HPDE6-E6E7 (cell line): Measurements from ENCODE around the gene TTC22.
"Not testable (repeated sequence)": the region's sequence is repeated elsewhere in the genome, so short reads cannot be mapped to it uniquely, and the experiment has no call there.

Experiments
- DNase-seq: peaks from one replicate; pipeline ENCODE4 v3.0.0; 2011; ENCODE audit warnings: missing footprints; ENCODE audit errors: extremely low spot score

The TTC22 gene

DNA sequence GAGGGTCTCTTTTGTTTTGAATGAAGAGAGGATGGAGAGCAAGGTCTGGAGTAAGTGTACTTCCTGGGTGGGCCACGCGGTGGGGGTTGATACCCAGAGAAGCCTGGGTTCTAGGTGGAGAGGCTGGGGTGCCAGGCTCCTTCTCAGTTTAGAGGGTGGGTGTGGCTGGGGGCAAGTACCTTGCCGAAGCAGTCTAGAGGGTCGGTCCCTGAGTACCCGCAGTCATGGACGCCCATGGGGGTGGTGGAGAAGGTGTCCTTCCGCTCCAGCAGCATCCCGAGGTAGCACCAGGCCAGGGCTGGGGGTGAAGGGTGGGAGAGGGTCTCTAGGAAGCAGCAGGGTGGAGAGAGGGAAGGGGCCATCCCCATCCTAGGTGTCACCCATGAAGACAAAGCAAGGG, 14.3 kb downstream of the TTC22 start:
- no peak for DNase-seq

DNA sequence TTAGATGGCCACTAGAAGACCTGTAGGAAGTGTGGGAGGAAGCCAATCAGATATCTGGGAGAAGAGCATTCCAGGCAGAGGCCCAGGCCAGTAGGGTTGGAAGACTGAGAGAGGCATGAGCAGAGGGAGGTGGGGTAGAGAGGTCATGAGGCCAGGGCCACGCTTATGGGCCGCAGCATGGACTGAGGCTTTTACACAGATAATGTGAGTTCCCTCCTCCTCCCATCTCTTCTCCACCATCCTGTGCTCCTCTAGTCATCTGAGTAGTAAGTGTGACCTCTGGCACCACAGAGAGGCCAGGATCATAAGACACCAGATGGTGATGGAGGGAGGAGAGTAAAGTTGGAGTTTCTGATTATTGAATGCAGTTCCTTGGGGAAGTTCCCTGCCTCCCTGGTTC, 17.1 kb downstream of the TTC22 start:
- no peak for DNase-seq

DNA sequence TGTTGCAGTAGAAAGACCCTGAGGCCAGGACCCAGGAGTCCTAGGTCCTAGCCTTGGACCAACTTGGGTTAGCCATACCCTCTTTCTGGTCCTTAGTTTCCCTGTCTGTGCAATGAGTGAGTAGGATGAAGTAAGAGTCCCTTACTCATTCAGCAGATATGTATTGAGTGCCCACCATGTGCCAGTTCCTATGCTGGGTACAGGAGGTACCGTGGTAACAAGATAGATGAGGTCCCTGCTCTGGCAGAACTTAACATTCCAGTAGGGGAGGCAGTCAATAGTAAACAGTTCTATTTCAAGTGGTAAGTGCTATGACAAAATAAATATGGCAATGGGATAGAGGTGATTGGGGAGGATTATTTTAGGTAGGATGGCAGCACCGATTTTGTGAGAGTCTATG, 18.5 kb downstream of the TTC22 start:
- no peak for DNase-seq

DNA sequence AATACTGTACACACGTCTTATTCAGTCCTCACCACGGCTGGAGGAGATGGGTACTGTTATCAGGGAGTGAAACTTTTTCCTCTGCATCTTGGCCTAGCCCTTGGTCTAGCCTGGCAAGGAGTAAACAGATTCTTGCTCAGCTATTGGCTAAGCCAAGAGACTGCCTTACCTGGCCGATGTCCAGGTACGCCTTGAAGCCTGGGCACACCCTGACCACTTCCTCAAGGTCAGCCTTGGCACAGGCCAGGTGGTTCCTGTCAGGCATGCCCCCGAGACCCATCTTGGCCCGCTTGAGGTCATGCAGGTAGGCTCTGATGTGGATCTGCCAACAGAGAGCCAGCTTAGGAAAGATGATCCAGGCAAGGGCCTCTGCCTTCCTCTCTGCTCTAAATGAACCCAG, 19.0 kb downstream of the TTC22 start:
- no peak for DNase-seq

DNA sequence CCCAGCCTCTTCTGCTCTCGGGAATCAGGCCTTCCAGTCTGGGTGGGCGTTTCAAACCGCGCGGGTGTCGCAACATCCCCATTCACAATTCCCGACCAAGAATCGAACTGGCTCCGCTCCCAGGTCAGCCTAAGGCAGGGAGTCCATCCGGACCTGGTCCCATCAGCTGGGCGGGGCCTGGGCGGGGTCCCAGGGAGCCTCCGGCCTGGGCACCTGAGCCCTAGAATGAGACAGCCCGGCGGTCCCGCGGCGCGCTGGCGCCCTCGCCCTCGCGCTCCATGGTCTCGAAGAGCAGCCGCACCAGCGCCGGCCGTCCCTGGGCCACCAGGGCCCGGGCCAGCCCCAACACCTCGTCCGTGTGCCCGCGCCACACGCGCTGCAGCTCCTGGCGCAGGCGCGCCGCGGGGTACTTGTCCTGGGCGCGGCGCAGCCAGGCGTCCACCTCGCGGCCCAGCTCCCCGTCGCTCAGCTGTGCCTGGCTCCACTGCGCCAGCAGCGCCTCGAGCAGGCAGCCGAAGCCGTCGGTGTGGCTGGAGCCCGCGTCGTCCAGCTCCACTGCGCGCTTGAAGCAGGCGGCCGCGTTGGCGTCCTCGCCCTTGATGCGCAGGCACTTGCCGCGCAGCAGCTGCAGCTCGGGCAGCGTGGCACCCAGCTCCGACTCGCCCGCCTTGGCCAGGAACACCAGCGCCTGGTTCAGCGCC, 19.9 kb downstream of the TTC22 start:
- DNase-seq: no peak

DNA sequence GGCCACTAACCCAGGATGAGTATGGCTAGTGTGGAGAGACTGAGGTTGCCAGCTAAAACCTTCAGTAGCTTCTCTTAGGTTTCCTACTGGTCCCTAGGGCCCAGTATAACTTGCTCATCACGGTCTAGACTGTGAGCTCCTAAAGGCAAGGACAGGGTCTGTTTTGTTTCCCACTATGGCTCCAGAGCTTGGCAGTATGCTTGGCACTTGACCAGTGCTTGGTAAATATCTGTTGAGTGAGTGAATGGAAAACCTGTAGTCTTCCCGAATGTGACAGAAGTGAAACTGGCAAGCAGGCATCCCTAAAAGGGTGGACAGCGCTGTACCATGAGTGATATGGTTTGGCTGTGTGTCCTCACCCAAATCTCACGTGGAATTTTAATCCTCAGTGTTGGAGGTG, 23.7 kb downstream of the TTC22 start:
- DNase-seq: no peak

DNA sequence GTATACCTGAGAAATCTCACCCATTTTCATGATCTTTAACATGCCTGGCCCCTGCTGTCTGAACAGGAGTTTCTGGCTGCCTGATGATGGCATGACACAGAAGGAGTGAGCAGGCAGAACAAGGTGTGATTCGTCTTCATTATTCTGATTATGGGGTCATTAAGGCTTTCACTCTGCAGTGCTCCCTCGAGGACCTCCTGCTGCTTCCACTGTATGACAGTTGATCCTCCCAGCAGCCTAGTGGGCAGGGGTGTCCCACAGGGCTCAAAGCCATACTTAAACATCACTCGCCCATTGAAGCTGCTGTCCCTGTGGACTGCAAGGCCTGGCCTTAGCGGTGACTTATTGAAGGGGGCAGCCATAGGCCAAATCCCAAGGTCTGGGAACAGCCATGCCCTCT, 24.1 kb downstream of the TTC22 start:
- DNase-seq: no peak

DNA sequence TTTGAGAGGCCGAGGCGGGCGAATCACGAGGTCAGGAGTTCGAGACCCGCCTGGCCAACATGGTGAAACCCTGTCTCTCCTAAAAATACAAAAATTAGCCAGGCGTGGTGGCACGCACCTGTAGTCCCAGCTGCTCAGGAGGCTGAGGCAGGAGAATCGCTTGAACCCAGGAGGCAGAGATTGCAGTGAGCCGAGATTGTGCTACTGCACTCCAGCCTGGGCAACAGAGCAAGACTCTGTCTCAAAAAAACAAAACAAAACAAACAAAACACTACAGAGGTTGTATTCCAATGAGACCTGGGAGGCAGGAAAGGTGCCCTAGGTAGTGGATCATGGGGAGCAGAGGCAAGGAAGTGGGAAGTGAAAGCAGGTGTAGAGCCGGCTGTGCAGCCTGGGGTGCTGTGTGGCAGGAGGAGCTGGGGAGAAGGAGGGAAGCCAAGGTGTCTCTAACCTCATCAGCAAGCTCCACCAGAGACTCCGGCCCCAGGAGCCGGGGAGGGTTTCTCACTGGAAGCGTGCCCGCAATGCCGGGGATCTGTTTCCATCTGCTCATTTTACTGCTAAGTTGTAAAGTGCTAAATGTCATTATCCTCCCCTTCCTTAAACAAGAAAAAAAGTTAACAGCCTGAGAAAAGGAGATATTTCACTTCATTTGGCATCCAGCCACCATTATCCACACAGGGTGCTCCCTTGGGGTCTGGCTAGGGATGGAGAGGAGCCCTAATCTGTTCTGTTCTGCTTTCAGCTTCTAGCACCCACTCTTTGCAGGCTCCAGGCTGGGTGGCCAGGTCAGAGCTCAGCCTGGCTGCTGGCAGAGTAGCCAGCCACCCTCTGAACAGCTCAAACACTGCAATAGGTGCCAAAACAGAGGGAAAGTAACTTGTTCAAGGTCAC, 25.0 kb downstream of the TTC22 start:
- not testable (repeated sequence) for DNase-seq

DNA sequence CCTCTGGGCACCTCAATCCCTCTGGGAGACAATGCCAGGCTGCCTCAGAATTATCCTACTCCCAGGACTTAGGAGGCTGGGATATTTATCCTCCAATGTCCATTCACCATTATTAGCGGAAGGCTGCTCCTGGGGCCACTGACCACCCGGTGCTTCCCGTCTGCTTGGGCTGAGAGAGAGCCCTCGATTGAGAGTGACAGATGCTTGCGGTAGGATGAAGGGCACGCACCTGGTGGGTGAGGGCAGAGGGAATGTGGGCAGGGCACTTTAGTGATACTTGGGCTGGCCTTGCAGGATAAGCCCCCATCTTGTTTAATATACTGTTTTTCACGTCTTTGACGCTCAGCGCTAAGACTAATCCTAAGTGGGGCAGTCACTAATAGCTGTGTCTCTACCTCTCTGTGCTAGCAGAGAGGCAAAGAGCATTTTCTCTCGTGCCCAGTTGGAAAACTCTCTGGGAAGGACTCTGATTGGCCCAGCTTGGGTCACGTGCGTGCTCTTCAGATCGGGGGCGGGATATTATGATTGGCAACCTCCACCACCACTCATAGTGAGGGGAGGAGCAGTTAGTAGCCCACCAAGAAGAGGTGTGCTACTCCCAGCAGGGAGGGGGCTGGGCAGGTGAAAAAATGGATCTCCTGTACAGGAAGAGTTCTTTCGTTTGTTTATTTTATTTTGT, 26.2 kb downstream of the TTC22 start:
- no peak for DNase-seq

DNA sequence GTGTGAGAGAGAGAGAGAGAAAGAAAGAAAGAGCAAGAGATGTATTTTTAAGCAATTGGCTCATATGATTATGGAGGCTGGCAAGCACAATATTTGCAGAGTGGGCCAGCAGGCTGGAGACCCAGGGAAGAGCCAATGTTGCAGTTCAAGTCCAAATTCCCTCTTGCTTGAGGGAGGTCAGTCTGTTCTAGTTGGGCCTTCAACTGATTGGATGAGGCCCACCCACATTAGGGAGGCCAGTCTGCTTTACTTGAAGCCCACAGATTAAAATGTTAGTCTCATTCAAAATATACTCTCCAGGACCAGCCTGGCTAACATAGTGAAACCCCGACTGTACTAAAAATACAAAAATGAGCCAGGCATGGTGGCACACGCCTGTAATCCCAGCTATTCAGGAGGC, 28.2 kb downstream of the TTC22 start:
- no peak for DNase-seq

DNA sequence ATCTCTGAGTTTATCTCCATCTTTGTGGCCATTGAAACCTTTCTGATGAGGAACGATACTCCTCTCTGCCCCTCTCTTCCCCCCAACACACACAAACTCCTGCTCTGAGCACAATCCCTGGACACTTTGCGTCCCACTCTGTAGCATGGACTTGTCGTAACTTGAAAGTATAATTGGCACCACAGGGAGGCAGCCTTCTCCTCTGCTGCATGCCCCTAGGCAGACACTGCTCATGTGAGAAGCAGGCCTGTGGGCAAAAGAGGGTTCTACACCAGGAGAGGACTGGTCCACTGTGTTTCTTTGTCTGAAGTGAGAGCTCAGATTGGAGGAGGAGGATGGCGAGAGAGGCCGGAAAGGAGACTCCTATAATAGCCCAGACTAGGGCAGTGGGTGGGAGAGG, 33.0 kb downstream of the TTC22 start:
- no peak for DNase-seq

DNA sequence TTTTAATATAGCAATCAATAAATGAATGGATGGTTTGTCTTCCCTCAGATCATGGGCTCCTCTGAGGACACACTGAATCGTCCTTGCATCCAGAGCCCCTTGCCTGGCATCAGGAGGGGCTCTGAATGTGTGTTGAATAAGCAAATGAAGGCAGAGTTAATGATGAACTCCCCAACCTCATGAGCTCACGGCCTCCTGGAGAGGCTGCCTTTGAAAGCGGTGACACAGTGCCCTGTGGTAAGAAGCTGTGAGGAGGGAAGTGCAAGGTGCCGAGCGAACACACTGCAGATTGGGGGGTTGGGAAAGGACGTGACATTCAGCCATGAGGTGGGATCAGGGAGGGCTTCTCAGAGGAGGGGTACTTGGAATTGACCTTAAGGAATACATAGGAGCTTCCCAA, 33.6 kb downstream of the TTC22 start:
- DNase-seq: no peak

DNA sequence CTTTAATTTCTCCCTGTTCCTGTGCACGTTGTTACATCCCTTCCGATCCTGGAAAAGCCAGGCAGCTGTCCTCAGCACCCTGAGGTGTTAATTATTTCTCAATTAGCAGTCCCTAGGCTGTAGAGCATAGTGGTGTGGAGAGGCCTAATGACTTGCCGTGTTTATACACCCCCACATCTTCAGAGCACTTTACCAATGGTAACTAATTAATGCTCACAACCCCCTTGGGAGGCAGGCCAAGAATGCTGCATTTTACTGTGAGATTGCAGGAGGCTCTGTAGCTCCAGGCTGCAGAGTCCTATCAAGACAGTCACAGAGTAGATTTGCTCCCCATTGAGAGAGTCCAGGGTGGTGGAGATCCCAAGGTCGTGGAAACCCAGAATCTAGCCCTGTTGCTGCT, 34.4 kb downstream of the TTC22 start:
- DNase-seq: no peak

DNA sequence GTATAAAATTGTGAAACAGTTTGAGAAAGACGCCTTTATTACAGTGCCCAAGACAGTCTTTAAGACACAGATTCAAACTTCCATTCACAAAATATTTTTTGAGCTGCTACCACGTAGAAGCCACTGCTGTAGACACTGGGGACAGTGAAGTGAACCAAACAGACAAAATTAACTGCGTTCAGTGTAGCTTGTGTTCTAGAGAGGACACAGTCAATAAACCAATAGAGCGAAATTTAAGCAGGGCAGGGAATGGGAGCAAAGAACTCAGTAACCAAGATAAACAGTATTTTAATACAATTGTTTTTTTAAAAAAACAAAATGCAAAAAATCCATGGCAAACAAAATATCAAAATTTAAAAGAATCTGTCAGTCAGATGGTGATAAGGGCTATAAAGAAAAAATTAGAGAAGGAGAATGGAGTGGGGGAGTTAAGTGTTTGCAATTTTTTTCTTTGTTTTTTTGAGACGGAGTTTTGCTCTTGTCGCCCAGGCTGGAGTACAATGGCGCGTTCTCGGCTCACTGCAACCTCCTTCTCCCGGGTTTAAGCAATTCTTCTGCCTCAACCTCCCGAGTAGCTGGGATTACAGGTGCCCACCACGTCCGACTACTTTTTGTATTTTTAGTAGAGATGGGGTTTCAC, 36.1 kb downstream of the TTC22 start:
- no peak for DNase-seq

DNA sequence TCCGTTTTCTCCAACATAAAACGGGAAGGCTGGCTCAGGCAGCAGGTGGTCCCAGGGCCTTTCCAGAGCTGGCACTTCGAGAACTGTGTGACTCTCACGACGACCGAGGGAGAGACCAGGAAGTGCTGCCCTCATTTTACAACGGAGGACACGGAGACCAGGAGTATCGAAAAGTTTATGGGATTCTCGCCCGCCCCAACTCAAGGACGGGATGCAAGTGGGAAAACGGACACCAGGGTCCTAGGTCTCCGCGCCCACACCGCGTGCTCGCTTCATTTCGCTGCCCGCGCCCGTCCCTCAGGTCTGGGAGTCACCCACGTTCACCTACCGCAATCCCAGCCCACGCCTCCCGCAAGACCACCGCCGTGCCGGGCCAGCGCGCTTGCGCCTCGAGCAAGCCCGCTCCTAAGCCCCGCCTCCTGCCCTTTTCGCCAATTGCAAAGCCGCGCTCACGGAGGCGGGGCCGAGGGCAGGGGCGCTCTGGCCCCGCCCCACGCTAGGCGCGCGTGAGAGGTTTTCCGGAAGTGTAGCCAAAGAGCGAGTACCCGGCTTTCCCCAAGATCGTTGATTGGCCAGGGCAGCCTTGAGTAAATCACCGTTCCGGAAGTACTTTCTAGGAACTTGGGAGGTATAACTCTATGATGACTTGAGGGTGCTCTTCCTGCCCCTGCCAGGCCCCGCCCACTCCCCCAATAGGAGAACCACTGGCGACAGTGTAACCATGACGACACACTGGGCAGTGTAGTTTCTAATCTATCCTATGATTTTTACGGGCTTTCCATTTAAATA, 36.8 kb downstream of the TTC22 start, which contains the start of gene PARS2:
TSS of gene PARS2 (minus strand) at position 391 of the 789 bp plus-strand sequence. CDS start 5,362 bp downstream, outside the sequence.
- peak; percentile 98 for DNase-seq

DNA sequence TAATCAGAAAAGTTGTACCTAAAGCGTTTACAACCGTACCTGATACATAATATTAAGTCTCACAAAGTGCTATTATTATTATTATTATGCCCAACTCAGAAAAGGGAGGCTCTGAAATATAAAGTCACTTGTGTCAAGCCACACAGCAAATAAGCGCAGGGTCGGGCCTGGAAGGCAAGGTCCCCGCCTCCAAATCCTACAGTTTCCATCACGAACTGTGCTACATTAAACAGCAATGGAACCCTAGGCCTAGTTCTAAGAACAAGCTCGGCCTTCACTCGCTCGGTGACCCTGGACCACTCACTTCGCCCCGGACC, 37.3 kb downstream of the TTC22 start:
- no peak for DNase-seq

DNA sequence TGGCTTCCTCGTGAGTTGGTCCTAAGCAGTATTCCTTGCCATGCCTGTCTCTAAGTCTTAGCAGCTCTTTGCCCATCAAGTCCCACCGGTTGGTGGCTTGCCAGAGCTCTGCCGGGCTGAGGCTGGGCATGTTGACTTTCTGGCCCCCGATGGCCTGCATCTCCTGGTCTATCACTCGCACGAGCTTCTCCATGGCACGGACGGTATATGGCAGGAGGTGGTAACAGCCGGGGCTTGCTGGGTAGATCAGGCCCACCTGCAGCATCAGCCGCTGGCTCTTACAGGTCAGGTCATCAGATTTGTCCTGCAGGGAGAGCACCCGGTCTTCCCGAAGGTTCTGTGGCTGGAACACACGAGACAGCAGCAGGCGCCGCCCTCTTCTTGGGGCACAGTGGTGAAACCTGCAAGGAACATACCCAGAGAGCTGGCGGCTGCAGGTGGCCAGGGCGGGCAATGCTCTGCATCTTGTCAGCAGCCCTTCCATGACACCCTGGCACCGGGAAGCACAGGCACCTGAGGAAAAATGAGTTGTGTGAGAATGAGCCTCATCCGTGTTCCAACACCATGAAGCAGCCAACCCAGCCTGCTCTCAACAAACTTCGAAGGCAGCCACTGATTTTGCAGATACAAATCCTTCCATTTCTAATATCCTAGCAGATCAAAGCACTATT, 42.3 kb downstream of the TTC22 start:
- DNase-seq: no peak

DNA sequence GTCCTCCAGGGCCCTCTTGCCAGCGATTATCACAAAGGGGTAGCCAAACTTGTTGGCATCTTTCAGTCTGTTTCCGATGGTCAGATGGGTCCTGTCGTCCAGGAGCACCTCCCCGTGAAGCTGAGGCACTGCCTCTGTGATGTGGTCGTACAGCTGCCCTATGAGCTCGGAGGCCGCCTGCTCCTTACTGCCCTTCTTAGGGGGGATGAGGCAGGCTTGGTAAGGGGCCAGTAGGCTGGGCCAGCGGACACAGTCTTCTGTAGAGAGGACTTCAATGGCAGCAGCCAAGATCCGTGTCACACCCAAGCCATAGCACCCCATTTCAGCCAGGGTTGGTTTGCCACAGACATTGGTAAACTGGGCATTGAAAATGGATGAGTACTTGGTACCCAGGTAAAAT, 43.3 kb downstream of the TTC22 start:
- DNase-seq: no peak

DNA sequence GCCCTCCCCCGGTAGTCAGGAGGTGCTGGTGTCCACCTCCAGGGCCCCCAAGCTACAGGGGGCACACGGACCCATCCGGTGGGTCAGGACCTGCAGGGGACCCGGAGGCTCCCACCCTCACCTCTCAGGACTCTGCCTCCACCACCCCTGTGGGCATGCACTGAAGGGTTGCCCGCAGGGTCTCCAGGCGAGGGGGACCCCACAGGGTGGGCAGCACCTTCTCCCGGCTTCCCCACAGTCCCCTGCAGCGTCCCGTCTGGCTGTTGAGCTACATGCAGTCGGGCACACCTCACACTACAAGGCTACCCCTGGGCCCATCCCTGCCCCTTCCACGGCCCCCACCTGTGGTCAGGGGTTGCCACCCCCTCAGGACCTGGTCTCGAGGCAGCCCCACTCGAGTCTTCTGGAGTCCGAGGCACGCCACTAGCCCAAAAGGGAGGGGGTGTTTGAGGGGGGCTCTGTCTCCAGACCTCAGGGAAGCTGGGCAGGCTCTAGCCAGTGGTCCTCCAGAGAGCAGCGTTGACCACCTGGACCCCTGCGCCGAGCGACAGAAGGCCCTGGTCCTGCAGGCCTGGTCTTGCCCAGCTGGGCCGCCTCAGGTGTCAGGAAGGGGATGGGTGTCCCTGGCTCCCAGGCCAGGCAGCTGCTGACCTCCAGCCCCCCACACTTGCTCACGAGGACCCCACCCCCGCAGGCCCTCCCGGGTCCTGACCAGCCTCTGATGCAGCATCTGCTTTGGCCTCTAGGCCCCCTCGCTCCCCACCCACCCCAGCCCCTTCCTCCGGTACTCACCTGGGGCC, 46.4 kb downstream of the TTC22 start:
- DNase-seq: no peak

DNA sequence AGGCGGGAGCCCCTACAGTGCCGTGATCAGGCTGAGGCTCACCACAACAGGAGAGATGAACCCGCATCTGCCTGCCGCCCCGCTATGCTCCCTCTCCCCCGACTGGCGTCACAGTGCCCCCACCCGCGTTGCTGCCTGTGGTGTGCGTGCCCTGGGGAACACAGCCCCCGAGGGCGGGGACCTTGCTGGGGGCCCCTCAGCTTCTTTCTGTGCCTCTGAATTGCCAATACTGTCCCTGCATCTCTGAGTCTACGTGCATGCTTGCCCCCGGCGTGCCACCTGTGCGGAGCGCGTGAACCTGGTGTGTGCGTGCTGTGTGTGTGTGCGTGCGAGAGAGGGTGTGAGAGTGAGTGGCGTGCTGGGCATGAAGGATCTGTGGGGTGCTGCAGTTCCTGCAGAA, 47.1 kb downstream of the TTC22 start:
- DNase-seq: no peak
